HG03139 (cell line): ENCODE results near the gene AP2A2.
"Not testable (repeated sequence)": the region's sequence is repeated elsewhere in the genome, so short reads cannot be mapped to it uniquely, and the experiment has no call there.

Experiments used
- ATAC-seq: cut with Tn5 transposase; IDR thresholded peaks from one replicate; pipeline ENCODE4 v1.9.1; 2021; ENCODE audit not compliant: unreplicated experiment

The AP2A2 gene

GRCh38 chr11:953512-953911 lies 27.8 kb downstream of the AP2A2 start:
- ATAC-seq: no peak

GRCh38 chr11:954392-955153 lies 28.9 kb downstream of the AP2A2 start:
- ATAC-seq: no peak

- ATAC-seq: no peak
Measured at GRCh38 chr11:955154-956063, 29.7 kb downstream of the AP2A2 start.

GRCh38 chr11:957212-957920 lies 31.7 kb downstream of the AP2A2 start:
- no peak for ATAC-seq

- ATAC-seq: no peak
Measured at GRCh38 chr11:958101-958500, 32.4 kb downstream of the AP2A2 start.

GRCh38 chr11:959027-959426 lies 33.4 kb downstream of the AP2A2 start:
- ATAC-seq: no peak

- no peak for ATAC-seq
Measured at GRCh38 chr11:959608-960007, 33.9 kb downstream of the AP2A2 start.

- not testable (repeated sequence) for ATAC-seq
Measured at GRCh38 chr11:961310-961920, 35.7 kb downstream of the AP2A2 start.

- no peak for ATAC-seq
Measured at GRCh38 chr11:961921-962320, 36.3 kb downstream of the AP2A2 start.

GRCh38 chr11:962688-963087 lies 37.0 kb downstream of the AP2A2 start:
- no peak for ATAC-seq

- ATAC-seq: no peak
Measured at GRCh38 chr11:963852-964251, 38.2 kb downstream of the AP2A2 start.

GRCh38 chr11:965206-965775 lies 39.6 kb downstream of the AP2A2 start:
- ATAC-seq: no peak

- ATAC-seq: no peak
Measured at GRCh38 chr11:967995-968751, 42.5 kb downstream of the AP2A2 start.

GRCh38 chr11:968822-969221 lies 43.2 kb downstream of the AP2A2 start:
- ATAC-seq: no peak

- ATAC-seq: no peak
Measured at GRCh38 chr11:969651-970205, 44.1 kb downstream of the AP2A2 start.

- ATAC-seq: no peak
Measured at GRCh38 chr11:970319-970871, 44.7 kb downstream of the AP2A2 start.

GRCh38 chr11:971092-971690 lies 45.5 kb downstream of the AP2A2 start:
- ATAC-seq: no peak

GRCh38 chr11:971731-972365 lies 46.2 kb downstream of the AP2A2 start:
- no peak for ATAC-seq
